ENCODE data around the gene MYMX.
"Not testable (repeated sequence)": the region's sequence is repeated elsewhere in the genome, so short reads cannot be mapped to it uniquely, and the experiment has no call there.

MYMX gene

GRCh38 chr6:44188819-44189218, 27.9 kb upstream of the MYMX start:
- DNase-seq: no peak

GRCh38 chr6:44189257-44189656, 27.5 kb upstream of the MYMX start:
- no peak for DNase-seq

- no peak for DNase-seq
These were observed 26.0 kb upstream of the MYMX start for GRCh38 chr6:44190715-44191114.

GRCh38 chr6:44192428-44193041, 24.2 kb upstream of the MYMX start:
- DNase-seq: no peak

GRCh38 chr6:44193307-44193910, 23.3 kb upstream of the MYMX start:
- DNase-seq: no peak

- no peak for DNase-seq
These were observed 22.4 kb upstream of the MYMX start for GRCh38 chr6:44194326-44194725.

- DNase-seq: not testable (repeated sequence)
These were observed 20.4 kb upstream of the MYMX start for GRCh38 chr6:44196351-44196750.

GRCh38 chr6:44198684-44199083, 18.0 kb upstream of the MYMX start:
- DNase-seq: no peak

GRCh38 chr6:44199883-44200282, 16.8 kb upstream of the MYMX start:
- no peak for DNase-seq

- no peak for DNase-seq
These were observed 15.5 kb upstream of the MYMX start for GRCh38 chr6:44201200-44201599.

- DNase-seq: no peak
These were observed 15.0 kb upstream of the MYMX start for GRCh38 chr6:44201638-44202303.

GRCh38 chr6:44202332-44202971, 14.3 kb upstream of the MYMX start:
- DNase-seq: no peak

GRCh38 chr6:44202972-44203750, 13.6 kb upstream of the MYMX start:
- no peak for DNase-seq

- DNase-seq: no peak
These were observed 12.8 kb upstream of the MYMX start for GRCh38 chr6:44203955-44204354.

GRCh38 chr6:44207966-44208365, 8.8 kb upstream of the MYMX start:
- no peak for DNase-seq

- DNase-seq: no peak
These were observed 5.4 kb upstream of the MYMX start for GRCh38 chr6:44211284-44211683.

GRCh38 chr6:44214307-44214706, 2.4 kb upstream of the MYMX start:
- DNase-seq: no peak

GRCh38 chr6:44217332-44218143, 812 bp downstream of the MYMX start:
- no peak for DNase-seq

GRCh38 chr6:44219053-44219814, 2.5 kb downstream of the MYMX start:
- DNase-seq: peak; percentile 21

- no peak for DNase-seq
These were observed 3.4 kb downstream of the MYMX start for GRCh38 chr6:44219815-44220784.
